Mucosa of rectum (tissue), 2 donors: ENCODE measurements around the gene PRKCH.

Source experiments
- H3K27ac ChIP-seq, 2 donors: one replicate each; pipeline ENCODE4 v1.7.0; 2013; ENCODE audit warnings: inconsistent platforms in 2 of 2, low read depth in 2 of 2, low read length in 2 of 2
- H3K27me3 ChIP-seq, 2 donors: one replicate each; pipeline ENCODE4 v1.7.0; 2013; ENCODE audit warnings: low read length in 2 of 2; ENCODE audit not compliant: control insufficient read depth in 2 of 2, insufficient read depth in 2 of 2
- H3K36me3 ChIP-seq, 2 donors: one replicate each; pipeline ENCODE4 v1.7.0; 2013; ENCODE audit warnings: low read length in 2 of 2; ENCODE audit not compliant: control insufficient read depth in 2 of 2, insufficient read depth in 2 of 2
- H3K4me1 ChIP-seq, 2 donors: one replicate each; pipeline ENCODE4 v1.7.0; 2013; ENCODE audit warnings: low read length in 2 of 2, mild to moderate bottlenecking in 1 of 2; ENCODE audit not compliant: control insufficient read depth in 2 of 2, insufficient read depth in 2 of 2
- H3K4me3 ChIP-seq, 2 donors: one replicate each; pipeline ENCODE4 v1.7.0; 2013; ENCODE audit warnings: low read length in 2 of 2
- H3K9ac ChIP-seq, 2 donors: one replicate each; pipeline ENCODE4 v1.7.0; 2013; ENCODE audit warnings: low read length in 2 of 2, low read depth in 1 of 2, mild to moderate bottlenecking in 1 of 2
- H3K9me3 ChIP-seq, 2 donors: one replicate each; pipeline ENCODE4 v1.7.0; 2013; ENCODE audit warnings: low read length in 2 of 2; ENCODE audit not compliant: control insufficient read depth in 2 of 2
- donor health status: healthy.
- donor health status: Normal muscosa, but diverticular disease.

Gene PRKCH

DNA sequence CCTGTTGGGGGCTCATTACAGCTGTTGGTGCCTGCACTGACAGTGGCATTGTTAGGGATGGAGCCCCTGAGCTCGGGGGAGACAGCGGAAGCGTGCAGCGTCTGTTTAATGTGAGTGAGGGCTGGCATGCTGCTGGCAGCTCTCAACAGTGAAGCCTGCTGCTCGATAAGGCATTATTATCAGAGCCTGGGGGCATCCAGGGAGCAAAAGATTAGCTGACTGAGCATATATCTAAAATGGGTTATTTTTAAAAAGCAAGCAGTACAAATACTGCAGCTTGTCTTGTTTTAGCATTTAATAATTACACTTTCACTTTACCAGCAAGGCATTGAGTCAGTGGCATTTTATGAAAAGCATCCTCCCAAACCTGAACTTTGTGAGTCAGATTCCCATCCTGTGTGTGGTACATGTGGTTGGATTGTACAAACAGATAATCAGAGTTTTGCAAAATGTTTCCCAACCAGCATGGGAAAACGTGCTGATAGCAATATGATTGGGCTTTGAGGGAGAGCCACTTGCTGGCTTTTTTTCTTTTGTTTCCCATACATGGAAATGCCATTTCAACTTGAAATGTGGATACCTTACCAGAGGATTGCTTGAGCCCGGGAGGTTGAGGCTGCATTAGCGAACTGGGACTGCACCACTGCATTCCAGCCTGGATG is 150.8 kb downstream of the PRKCH start:
- Histone ChIP-seq H3K27me3 (no peaks in the 10 kb centered on the region), H3K36me3 (no peaks in the 10 kb centered on the region), H3K9me3 (no peaks in the 10 kb centered on the region), H3K9ac (peak overlapping the region in 1 of 2 donors; percentile 53), H3K4me3 (peak overlapping the region in 1 of 2 donors; percentile 66), H3K4me1 (peaks cover 18 to 23% of the 10 kb centered on the region in 2 donors), H3K27ac (peak overlapping the region; percentile 50 to 64)

GRCh38 chr14:61472801-61473376 is 151.5 kb downstream of the PRKCH start:
- Histone ChIP-seq H3K27ac (peak overlapping the region; percentile 34 to 64), H3K4me1 (peaks cover 19 to 30% of the 10 kb centered on the region in 2 donors), H3K36me3 (no peaks in the 10 kb centered on the region), H3K4me3 (no peak overlapping the region), H3K9ac (no peak overlapping the region), H3K27me3 (no peaks in the 10 kb centered on the region), H3K9me3 (no peaks in the 10 kb centered on the region)

DNA sequence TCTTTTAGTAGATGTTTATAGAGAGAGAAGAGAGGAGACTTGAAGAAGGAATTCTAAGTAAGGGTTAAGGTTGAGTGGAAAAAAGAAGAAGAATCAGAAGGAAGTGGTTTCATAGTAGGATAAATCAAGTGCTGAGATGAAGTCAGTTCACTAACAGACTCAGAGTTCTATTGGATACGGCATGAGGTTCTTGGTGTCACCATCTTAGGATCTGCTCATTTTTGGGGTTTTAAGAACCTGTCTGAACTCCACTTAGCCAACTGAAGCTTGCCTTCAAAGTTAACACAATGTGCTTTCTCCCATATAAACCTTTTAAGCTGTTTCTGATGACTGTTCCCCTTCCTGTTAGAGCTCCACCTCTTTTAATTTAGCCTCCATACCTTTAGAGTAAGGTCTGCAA is 152.6 kb downstream of the PRKCH start:
- Histone ChIP-seq H3K9me3 (no peaks in the 10 kb centered on the region), H3K36me3 (no peaks in the 10 kb centered on the region), H3K9ac (no peak overlapping the region), H3K27ac (peak overlapping the region; percentile 1 to 10), H3K4me3 (no peak overlapping the region), H3K4me1 (peaks cover 28 to 34% of the 10 kb centered on the region in 2 donors), H3K27me3 (no peaks in the 10 kb centered on the region)

DNA sequence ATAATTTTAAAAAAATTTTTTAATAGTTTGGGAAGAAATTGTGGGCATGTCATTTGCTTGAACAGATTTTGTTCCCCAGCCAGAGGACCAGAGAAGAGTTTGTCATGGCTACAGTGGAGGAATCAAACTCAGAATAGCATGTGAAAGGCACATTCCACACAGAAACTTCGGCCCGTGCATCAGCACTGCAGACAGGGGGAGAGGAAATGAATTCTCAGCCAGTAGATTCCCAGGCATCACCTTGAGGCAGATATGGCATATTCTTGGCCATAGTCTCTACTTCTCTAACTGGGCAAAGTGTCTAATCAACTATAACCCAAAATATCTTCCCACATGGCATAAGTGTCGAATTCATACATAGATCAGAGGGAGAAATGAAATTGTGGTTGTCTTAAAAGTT is 153.3 kb downstream of the PRKCH start:
- H3K4me3 ChIP-seq = no peak overlapping the region
- no peaks in the 10 kb centered on the region for H3K36me3 ChIP-seq
- H3K27me3 ChIP-seq = no peaks in the 10 kb centered on the region
- H3K27ac ChIP-seq = peak overlapping the region in 1 of 2 donors; percentile 28
- no peaks in the 10 kb centered on the region for H3K9me3 ChIP-seq
- peaks cover 28 to 34% of the 10 kb centered on the region in 2 donors for H3K4me1 ChIP-seq
- H3K9ac ChIP-seq = no peak overlapping the region

DNA sequence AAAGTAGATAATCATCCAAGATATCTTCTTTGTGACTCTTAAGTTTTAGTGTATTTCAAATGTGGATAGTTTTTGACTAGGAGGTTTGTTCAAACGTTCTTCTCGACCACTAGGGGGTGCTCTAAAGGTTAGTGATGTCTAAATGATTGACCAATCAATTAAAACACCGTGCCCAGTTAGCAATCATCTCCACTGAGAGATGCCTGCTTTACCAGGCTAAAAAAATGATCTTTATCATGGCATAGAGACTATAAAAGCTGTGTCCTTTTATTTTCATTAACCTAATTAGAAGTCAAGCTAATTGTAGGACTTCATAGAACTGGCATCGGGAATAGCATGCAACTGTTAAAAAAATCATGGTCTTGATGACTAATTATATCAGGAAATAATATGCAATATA is 153.9 kb downstream of the PRKCH start:
- H3K27ac ChIP-seq = peak overlapping the region in 1 of 2 donors; percentile 83
- H3K36me3 ChIP-seq = no peaks in the 10 kb centered on the region
- no peak overlapping the region for H3K9ac ChIP-seq
- H3K4me3 ChIP-seq = no peak overlapping the region
- H3K9me3 ChIP-seq = no peaks in the 10 kb centered on the region
- peaks cover 28 to 36% of the 10 kb centered on the region in 2 donors for H3K4me1 ChIP-seq
- H3K27me3 ChIP-seq = no peaks in the 10 kb centered on the region

GRCh38 chr14:61476105-61476753 is 154.8 kb downstream of the PRKCH start:
- Histone ChIP-seq H3K9me3 (no peaks in the 10 kb centered on the region), H3K36me3 (no peaks in the 10 kb centered on the region), H3K27me3 (no peaks in the 10 kb centered on the region), H3K27ac (peak overlapping the region; percentile 75 to 83), H3K9ac (peak overlapping the region in 1 of 2 donors; percentile 52), H3K4me1 (peaks cover 23 to 33% of the 10 kb centered on the region in 2 donors), H3K4me3 (no peak overlapping the region)

- peak overlapping the region in 1 of 2 donors; percentile 13 for H3K4me3 ChIP-seq
- peak overlapping the region; percentile 46 to 52 for H3K9ac ChIP-seq
- H3K27me3 ChIP-seq = no peaks in the 10 kb centered on the region
- H3K27ac ChIP-seq = peak overlapping the region; percentile 75 to 83
- peaks cover 19 to 32% of the 10 kb centered on the region in 2 donors for H3K4me1 ChIP-seq
- H3K9me3 ChIP-seq = no peaks in the 10 kb centered on the region
- H3K36me3 ChIP-seq = no peaks in the 10 kb centered on the region
These were observed 155.5 kb downstream of the PRKCH start for GRCh38 chr14:61476754-61477410.

DNA sequence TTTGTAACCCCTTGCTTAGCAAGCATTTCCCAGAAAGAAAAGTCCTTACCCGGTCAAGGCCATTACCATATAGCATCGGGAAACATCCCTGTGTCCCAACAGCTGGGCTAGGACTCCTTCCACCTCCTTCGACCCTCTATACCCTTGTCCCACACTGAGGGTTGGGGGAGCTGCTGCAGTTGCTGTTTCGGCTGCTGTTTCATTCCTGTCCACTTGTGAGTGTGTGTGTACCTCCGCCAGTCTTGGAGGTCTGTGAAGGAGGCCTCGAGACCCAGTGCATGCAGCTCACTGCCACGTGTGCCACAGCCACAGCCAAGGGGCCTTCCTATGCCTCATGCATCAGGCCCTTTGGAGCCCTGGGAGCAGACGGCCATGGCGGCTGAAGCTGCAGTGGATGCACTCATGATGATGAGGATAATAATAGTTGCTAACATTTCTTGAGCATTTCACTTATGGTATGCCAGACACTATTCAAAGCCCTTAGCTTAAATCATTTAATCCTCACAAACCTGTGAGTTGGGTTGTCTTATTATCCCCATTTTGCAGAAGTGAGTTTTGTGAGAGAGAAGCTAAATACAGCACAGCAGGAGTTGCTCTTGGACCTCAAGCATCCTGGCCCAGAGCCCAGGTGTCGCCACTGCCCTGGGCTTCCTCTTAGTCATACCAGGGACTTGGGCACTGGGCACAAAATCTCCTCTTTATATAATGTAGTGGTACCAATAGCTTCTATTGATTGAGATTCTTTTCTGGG is 156.5 kb downstream of the PRKCH start:
- Histone ChIP-seq H3K9me3 (no peaks in the 10 kb centered on the region), H3K27me3 (no peaks in the 10 kb centered on the region), H3K9ac (no peak overlapping the region), H3K4me3 (peak overlapping the region in 1 of 2 donors; percentile 7), H3K4me1 (peaks cover 19 to 30% of the 10 kb centered on the region in 2 donors), H3K36me3 (no peaks in the 10 kb centered on the region), H3K27ac (peak overlapping the region; percentile 75 to 83)

GRCh38 chr14:61478971-61479473 is 157.6 kb downstream of the PRKCH start:
- Histone ChIP-seq H3K4me1 (peaks cover 16 to 27% of the 10 kb centered on the region in 2 donors), H3K27ac (peak overlapping the region; percentile 5 to 83), H3K4me3 (no peak overlapping the region), H3K9me3 (no peaks in the 10 kb centered on the region), H3K9ac (peak overlapping the region in 1 of 2 donors; percentile 18), H3K36me3 (no peaks in the 10 kb centered on the region), H3K27me3 (no peaks in the 10 kb centered on the region)
